H1 (cell line): ENCODE measurements around the gene CDK5. TPM values are rescaled to one million over a fixed set of nuclear protein-coding genes. Genes with fewer than 3 reads are reported as not detected.

Source experiments
- CTCF ChIA-PET: fragments of 300-600 bp; sonication (Branson Sonifier 250); formaldehyde crosslinking; loops from one replicate; lab custom pipeline; 2021; ENCODE audit not compliant: partially characterized antibody; lab: Charles Lee
- POLR2A ChIA-PET: fragments of 300-600 bp; sonication (Branson Sonifier 250); formaldehyde crosslinking; loops from one replicate; lab custom pipeline; 2021; ENCODE audit warnings: inconsistent platforms; ENCODE audit not compliant: partially characterized antibody; lab: Charles Lee
- DNase-seq, 2 experiments: peaks; one replicate each; pipeline versions ENCODE4 v3.0.0 to v3.0.0-alpha.2; 2010 to 2022; ENCODE audit warnings: low spot score in 2 of 2, low read depth in 1 of 2, mixed read lengths in 1 of 2
- FAIRE-seq: peaks from 2 replicates; lab custom pipeline; 2011; peaks lifted over from hg19 to GRCh38; lab: Jason Lieb, UNC
- H2AFZ ChIP-seq: 2 replicates; pipeline ENCODE4 v1.8.1; 2012; ENCODE audit warnings: low read length, inconsistent platforms
- H2AK5ac ChIP-seq: 2 replicates; pipeline ENCODE4 v1.6.1; 2013; ENCODE audit warnings: low read depth, low read length
- H2BK120ac ChIP-seq: replicated peaks from 2 replicates; pipeline ENCODE3; 2013; ENCODE audit warnings: low read depth, low read length, inconsistent platforms
- H2BK12ac ChIP-seq: 2 replicates; pipeline ENCODE4 v1.6.1; 2013; ENCODE audit warnings: low read depth, low read length
- H2BK15ac ChIP-seq: 2 replicates; pipeline ENCODE4 v1.6.1; 2013; ENCODE audit warnings: low read length
- H2BK20ac ChIP-seq: 2 replicates; pipeline ENCODE4 v1.6.1; 2013; ENCODE audit warnings: low read length
- H2BK5ac ChIP-seq: 2 replicates; pipeline ENCODE4 v1.6.1; 2013; ENCODE audit warnings: low read depth, low read length
- H3K14ac ChIP-seq: 2 replicates; pipeline ENCODE4 v1.6.1; 2013; ENCODE audit warnings: inconsistent platforms; ENCODE audit not compliant: insufficient read length
- H3K18ac ChIP-seq: 2 replicates; pipeline ENCODE4 v1.6.1; 2013; ENCODE audit warnings: low read length; ENCODE audit errors: extremely low read depth
- H3K23ac ChIP-seq: 2 replicates; pipeline ENCODE4 v1.6.1; 2013; ENCODE audit warnings: inconsistent platforms; ENCODE audit not compliant: insufficient read length
- H3K23me2 ChIP-seq: 2 replicates; pipeline ENCODE4 v1.6.1; 2013; ENCODE audit warnings: low read depth, low read length
- H3K27ac ChIP-seq: 2 replicates; pipeline ENCODE4 v1.6.1; 2011; ENCODE audit warnings: low read depth, low read length, inconsistent platforms
- H3K27me3 ChIP-seq, 4 experiments: replicated peaks in 1 of 4; 1 replicate in 1 of 4; 2 replicates in 3 of 4; pipeline versions ENCODE4 v1.6.1 to v1.8.1; 2011 to 2013; ENCODE audit warnings: low read length in 3 of 4, mild to moderate bottlenecking in 3 of 4, inconsistent platforms in 2 of 4, mixed read lengths in 2 of 4, moderate library complexity in 1 of 4; ENCODE audit not compliant: control insufficient read depth in 3 of 4, insufficient read depth in 3 of 4; ENCODE audit errors: extremely low read depth in 1 of 4
- H3K36me3 ChIP-seq, 4 experiments: 2 replicates each; pipeline versions ENCODE4 v1.6.1 to v1.8.1; 2011 to 2013; ENCODE audit warnings: mild to moderate bottlenecking in 4 of 4, low read length in 3 of 4, moderate library complexity in 2 of 4, control low read depth in 1 of 4, inconsistent platforms in 1 of 4; ENCODE audit not compliant: insufficient read depth in 4 of 4, control insufficient read depth in 2 of 4
- H3K4ac ChIP-seq: replicated peaks from 2 replicates; pipeline ENCODE3; 2013; ENCODE audit warnings: low read length, low read depth, mixed read lengths, inconsistent platforms; ENCODE audit not compliant: insufficient read length
- H3K4me1 ChIP-seq, 4 experiments: replicated peaks in 1 of 4; 1 replicate in 1 of 4; 2 replicates in 3 of 4; pipeline versions ENCODE4 v1.6.1 to v1.8.1; 2011 to 2013; ENCODE audit warnings: low read length in 3 of 4, inconsistent platforms in 2 of 4, mixed read lengths in 1 of 4; ENCODE audit not compliant: insufficient read depth in 4 of 4, control insufficient read depth in 3 of 4
- H3K4me2 ChIP-seq, 2 experiments: 2 replicates each; pipeline versions ENCODE4 v1.6.1 to v1.8.1; 2011 to 2013; ENCODE audit warnings: low read depth in 2 of 2, low read length in 2 of 2, control low read depth in 1 of 2, inconsistent platforms in 1 of 2, mild to moderate bottlenecking in 1 of 2; ENCODE audit not compliant: insufficient read depth in 1 of 2
- H3K4me3 ChIP-seq, 4 experiments: fragments of 200-600, 300-600 bp in 1 of 4; sonication (generic), shearing (Covaris generic), sonication (Bioruptor Twin) in 1 of 4; 2 replicates each; pipeline versions ENCODE4 v1.5.1 to v1.8.1; 2011 to 2016; ENCODE audit warnings: low read length in 4 of 4, low read depth in 3 of 4, control low read depth in 2 of 4, inconsistent platforms in 2 of 4, mild to moderate bottlenecking in 2 of 4, mixed read lengths in 1 of 4, moderate library complexity in 1 of 4; ENCODE audit not compliant: insufficient read depth in 2 of 4; ENCODE audit errors: extremely low read depth in 1 of 4
- H3K56ac ChIP-seq: replicated peaks from 2 replicates; pipeline ENCODE3; 2013; ENCODE audit warnings: low read depth, mild to moderate bottlenecking, mixed read lengths, low read length, inconsistent platforms; ENCODE audit not compliant: insufficient read length
- H3K79me1 ChIP-seq: 2 replicates; pipeline ENCODE4 v1.6.1; 2013; ENCODE audit warnings: low read depth, low read length, control low read depth
- H3K79me2 ChIP-seq, 2 experiments: 2 replicates each; pipeline versions ENCODE4 v1.6.1 to v1.8.1; 2012 to 2013; ENCODE audit warnings: low read length in 2 of 2, mild to moderate bottlenecking in 2 of 2, inconsistent platforms in 1 of 2; ENCODE audit not compliant: insufficient read depth in 2 of 2, control insufficient read depth in 1 of 2
- H3K9ac ChIP-seq, 4 experiments: replicated peaks in 1 of 4; 1 replicate in 1 of 4; 2 replicates in 3 of 4; pipeline versions ENCODE4 v1.6.1 to v1.8.1; 2011 to 2013; ENCODE audit warnings: low read depth in 3 of 4, low read length in 3 of 4, control low read depth in 2 of 4, mild to moderate bottlenecking in 2 of 4, moderate library complexity in 2 of 4, inconsistent platforms in 1 of 4; ENCODE audit errors: extremely low read depth in 1 of 4
- H3K9me3 ChIP-seq, 2 experiments: 2 replicates each; pipeline versions ENCODE4 v1.6.1 to v1.8.1; 2012 to 2013; ENCODE audit warnings: mild to moderate bottlenecking in 2 of 2, moderate library complexity in 2 of 2, control low read depth in 1 of 2, inconsistent platforms in 1 of 2, low read depth in 1 of 2, low read length in 1 of 2, mixed read lengths in 1 of 2; ENCODE audit not compliant: insufficient read depth in 2 of 2
- H4K20me1 ChIP-seq, 2 experiments: replicated peaks in 1 of 2; 2 replicates each; pipeline versions ENCODE3 to v1.8.1; 2011 to 2013; ENCODE audit warnings: inconsistent platforms in 2 of 2, low read length in 2 of 2, mild to moderate bottlenecking in 1 of 2; ENCODE audit not compliant: insufficient read depth in 2 of 2, control insufficient read depth in 1 of 2
- H4K5ac ChIP-seq: 2 replicates; pipeline ENCODE4 v1.6.1; 2013; ENCODE audit warnings: low read length, low read depth, mixed read lengths, inconsistent platforms; ENCODE audit not compliant: insufficient read length
- H4K8ac ChIP-seq: 2 replicates; pipeline ENCODE4 v1.8.0; 2013; ENCODE audit warnings: mild to moderate bottlenecking, moderate library complexity, low read length, inconsistent platforms; ENCODE audit not compliant: insufficient read depth; ENCODE audit errors: extremely low read depth
- H4K91ac ChIP-seq: replicated peaks from 2 replicates; pipeline ENCODE3; 2013; ENCODE audit warnings: low read length, mixed read lengths, inconsistent platforms; ENCODE audit not compliant: insufficient read length
- JUN ChIP-seq: IDR thresholded peaks from 2 replicates; pipeline ENCODE4 v1.6.1; 2011; ENCODE audit warnings: low read depth, mild to moderate bottlenecking, improper control_type of control experiment, low read length
- JUND ChIP-seq: IDR thresholded peaks from 2 replicates; pipeline ENCODE4 v1.6.1; 2011; ENCODE audit warnings: mild to moderate bottlenecking, improper control_type of control experiment, low read length
- KDM4A ChIP-seq: IDR thresholded peaks from one replicate; pipeline ENCODE4 v1.7.1; 2012; ENCODE audit warnings: low read depth, mild to moderate bottlenecking, moderate library complexity, low read length, inconsistent platforms; ENCODE audit not compliant: severe bottlenecking
- NANOG ChIP-seq: IDR thresholded peaks from 2 replicates; pipeline ENCODE4 v1.6.1; 2011; ENCODE audit warnings: low read length, low read depth, mild to moderate bottlenecking, inconsistent platforms; ENCODE audit not compliant: insufficient read depth, poor library complexity, severe bottlenecking
- RXRA ChIP-seq: IDR thresholded peaks from 2 replicates; pipeline ENCODE4 v1.6.1; 2011; ENCODE audit warnings: low read depth, mild to moderate bottlenecking, low read length, moderate library complexity; ENCODE audit not compliant: insufficient read depth
- SP2 ChIP-seq: IDR thresholded peaks from 2 replicates; pipeline ENCODE4 v1.6.1; 2012; ENCODE audit warnings: mild to moderate bottlenecking, low read length, inconsistent platforms
- SP4 ChIP-seq: IDR thresholded peaks from 2 replicates; pipeline ENCODE4 v1.6.1; 2012; ENCODE audit warnings: low read length, inconsistent platforms
- TBP ChIP-seq: IDR thresholded peaks from 2 replicates; pipeline ENCODE4 v1.6.1; 2011; ENCODE audit warnings: low read depth, low read length, improper control_type of control experiment
- WGBS, 2 experiments: shearing (Covaris generic) in 1 of 2; methylation state at CpG; one replicate each; pipeline versions ENCODE4 v1.1.6 to v1.1.7; 2013 to 2015; ENCODE audit warnings: low lambda C conversion rate in 2 of 2, mixed read lengths in 2 of 2, inconsistent platforms in 1 of 2, low coverage in 1 of 2, missing lambda C conversion rate in 1 of 2; ENCODE audit not compliant: insufficient replicate concordance in 2 of 2, insufficient coverage in 1 of 2, insufficient read length in 1 of 2; ENCODE audit errors: extremely low coverage in 1 of 2, missing lambda C conversion rate in 1 of 2; 5-methylcytosine and 5-hydroxymethylcytosine counted together
- polyA plus RNA-seq, 7 experiments: library from polyadenylated mRNA; depleted of rRNA in 3 of 7; stranded (reverse) in 5 of 7; unstranded in 2 of 7; fragments of >200 nt in 5 of 7; fragments of 200-250 nt in 2 of 7; gene quantifications; 1 replicate in 5 of 7; 2 replicates in 1 of 7; 4 replicates in 1 of 7; pipeline versions ENCODE4 v1.2.1 to v1.2.3, GENCODE V29; 2011 to 2013; ENCODE audit warnings: missing spikeins in 2 of 7, mixed read lengths in 2 of 7
- total RNA-seq: library from RNA; stranded (reverse); fragmentation: NEBNext Ultra II Directional; extraction: Animal tissue kit (Norgen Biotek cat#: 25700); gene quantifications from 2 replicates; pipeline ENCODE4 v1.2.1, GENCODE V29; 2021

Gene CDK5
- total and polyA plus RNA-seq, 2 of the 8 experiments (the other 6 are each of a cell fraction or from before 2014, with no cell fraction given), result 22.8 to 37.2 TPM

DNA sequence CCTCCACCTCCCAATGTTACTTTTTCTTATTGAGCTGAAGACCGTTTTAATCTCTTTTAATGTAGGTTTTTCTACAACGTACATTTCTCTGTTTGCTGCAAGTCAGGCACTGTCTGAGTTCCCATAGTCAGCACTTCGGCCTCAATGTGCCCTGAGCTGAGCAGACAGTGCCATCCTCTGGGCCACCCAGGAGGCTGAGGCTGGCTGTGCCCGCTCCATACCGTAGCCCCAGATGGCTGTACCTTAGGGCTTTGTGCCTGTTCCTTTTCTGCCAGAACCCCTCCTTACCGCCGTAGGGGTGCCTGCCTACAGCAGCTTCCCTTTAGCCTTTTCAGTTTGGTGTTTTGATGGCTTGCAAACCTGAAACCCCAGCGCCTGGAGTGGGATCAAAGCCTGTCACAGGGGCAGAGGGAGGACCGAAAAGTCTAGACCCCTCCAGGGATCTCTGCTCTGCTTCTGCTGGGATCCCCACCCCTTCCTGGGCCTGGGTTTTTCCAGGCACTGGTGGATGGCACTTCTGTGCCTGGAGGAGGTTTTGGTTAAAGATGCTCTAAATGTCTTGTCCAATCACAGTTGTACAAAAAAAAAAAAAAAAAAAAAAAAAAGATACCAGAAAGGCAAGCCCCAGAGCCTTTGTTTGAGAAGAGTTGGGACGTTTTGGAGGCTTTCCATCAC, 37.6 kb upstream of the CDK5 start:
- 0 out of 7 replicates have a peak, but pooled peaks cover 0 to 3% (median 0%) of the 10 kb centered on the region in 4 experiments for H3K27me3 ChIP-seq
- no peak overlapping the region for H3K4ac ChIP-seq
- H3K56ac ChIP-seq, result no peak overlapping the region
- no peak overlapping the region for H2BK12ac ChIP-seq
- peaks cover 0 to 8% (median 2%) of the 10 kb centered on the region in 4 experiments; a peak in 3 of 7 replicates for H3K4me1 ChIP-seq
- H2BK120ac ChIP-seq, result no peak overlapping the region
- no peak overlapping the region for H3K14ac ChIP-seq
- no peak overlapping the region for H3K18ac ChIP-seq
- no peak overlapping the region for H2AK5ac ChIP-seq
- H4K20me1 ChIP-seq, result peaks cover 34 to 50% of the 10 kb centered on the region in 2 experiments
- no peaks in the 10 kb centered on the region for H3K9me3 ChIP-seq
- H3K4me3 ChIP-seq, result no peak overlapping the region
- FAIRE-seq, result no peak
- 92% methylated on average over 9 of the region's 10 CpGs; no CpG with 5 or more reads in 1 of the 2 experiments for WGBS, 2 experiments
- no peaks in the 10 kb centered on the region for H3K36me3 ChIP-seq
- no peak overlapping the region for H2BK20ac ChIP-seq
- no peak overlapping the region for H4K5ac ChIP-seq
- H4K91ac ChIP-seq, result no peak overlapping the region
- ChIA-PET POLR2A (interaction anchor here (0.6 to 1.0 kb wide), 3 partner anchors 9 to 149 kb away, joined by 3 to 4 read pairs (median 4); no protein-coding TSS in a partner anchor), CTCF (interaction anchor here (0.7 to 15.1 kb wide), 11 partner anchors 10 to 197 kb away, joined by 3 to 448 read pairs (median 5); no protein-coding TSS in a partner anchor)
- no peaks in the 10 kb centered on the region; the same call in 1 of the 2 replicates for H3K23me2 ChIP-seq
- H3K79me1 ChIP-seq, result peaks cover 24% of the 10 kb centered on the region
- H2BK5ac ChIP-seq, result no peak overlapping the region
- no peak overlapping the region for H4K8ac ChIP-seq
- H2BK15ac ChIP-seq, result no peak overlapping the region
- no peak overlapping the region for H3K4me2 ChIP-seq
- H3K9ac ChIP-seq, result no peak overlapping the region
- no peak overlapping the region for H2AFZ ChIP-seq
- H3K79me2 ChIP-seq, result peaks cover 11 to 85% of the 10 kb centered on the region in 2 experiments; a peak in 3 of 4 replicates
- no peak for DNase-seq
- H3K23ac ChIP-seq, result no peak overlapping the region
- no peak overlapping the region for H3K27ac ChIP-seq
- TF ChIP-seq RXRA (no peak), SP2 (no peak), JUND (no peak), TBP (no peak), KDM4A (no peak), SP4 (no peak), JUN (no peak), NANOG (no peak)
